Mammary epithelial cell (primary cell): Measurements from ENCODE around the gene TRIM33.

Experiments
- CTCF ChIP-seq, 2 donors: IDR thresholded peaks in 1 of 2; conservative IDR thresholded peaks in 1 of 2; 2 replicates each; pipeline ENCODE4 v1.5.1; 2011 to 2012; ENCODE audit warnings: inconsistent platforms in 2 of 2, low read length in 2 of 2, mild to moderate bottlenecking in 2 of 2, control low read depth in 1 of 2, low read depth in 1 of 2; ENCODE audit not compliant: insufficient read depth in 1 of 2; ENCODE audit errors: extremely low read depth in 1 of 2
- EZH2 ChIP-seq: IDR thresholded peaks from 2 replicates; pipeline ENCODE4 v1.6.1; 2012; ENCODE audit warnings: low read length, inconsistent platforms, borderline replicate concordance

- TF ChIP-seq CTCF (conservative IDR thresholded peaks at IDR 0.05 in 1 of 2, IDR thresholded peaks at IDR 0.05 in 1 of 2; ENCODE audit: extremely low read depth in 1 of 2, insufficient read depth in 1 of 2, low read depth in 1 of 2, low read length in 2 of 2) (no peak), EZH2 (no peak)
Observed at GRCh38 chr1:114347431-114348209, 163.4 kb downstream of the TRIM33 start.
